HG02798 (cell line): ENCODE measurements around the gene UPB1.
"Not testable (repeated sequence)": the region's sequence is repeated elsewhere in the genome, so short reads cannot be mapped to it uniquely, and the experiment has no call there.

Experiments used
- ATAC-seq: cut with Tn5 transposase; IDR thresholded peaks from one replicate; pipeline ENCODE4 v1.9.1; 2021; ENCODE audit warnings: mild to moderate bottlenecking; ENCODE audit not compliant: unreplicated experiment, poor library complexity

Gene UPB1

GRCh38 chr22:24523873-24524272 is 28.7 kb downstream of the UPB1 start:
- ATAC-seq: no peak

DNA sequence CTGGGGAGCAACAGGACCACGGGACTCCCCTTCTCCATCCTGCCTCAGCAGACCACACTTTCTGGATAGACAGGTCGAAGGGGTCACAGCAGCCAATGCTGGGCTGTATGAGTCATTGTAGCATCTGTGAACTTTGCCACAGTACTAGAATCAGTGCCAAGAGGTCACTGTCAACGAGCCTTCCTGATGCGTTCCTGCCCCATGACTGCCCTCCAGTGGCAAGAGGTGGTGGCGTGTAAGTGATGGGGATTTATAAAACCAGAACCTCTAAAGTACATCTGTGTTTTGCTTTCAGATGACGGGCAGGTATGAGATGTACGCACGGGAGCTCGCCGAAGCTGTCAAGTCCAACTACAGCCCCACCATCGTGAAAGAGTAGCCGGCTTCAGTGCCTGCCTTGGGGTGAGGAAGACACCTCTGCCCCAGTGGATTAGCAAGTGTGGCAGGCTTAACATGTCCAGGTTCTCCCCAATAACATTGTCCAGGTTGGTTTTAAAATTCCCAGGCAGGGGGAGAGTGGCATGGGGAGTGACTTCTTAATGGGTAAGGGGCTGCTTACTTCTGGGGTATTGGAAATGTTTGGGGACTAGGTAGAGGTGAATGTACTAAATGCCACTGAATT is 30.4 kb downstream of the UPB1 start:
- ATAC-seq: no peak

DNA sequence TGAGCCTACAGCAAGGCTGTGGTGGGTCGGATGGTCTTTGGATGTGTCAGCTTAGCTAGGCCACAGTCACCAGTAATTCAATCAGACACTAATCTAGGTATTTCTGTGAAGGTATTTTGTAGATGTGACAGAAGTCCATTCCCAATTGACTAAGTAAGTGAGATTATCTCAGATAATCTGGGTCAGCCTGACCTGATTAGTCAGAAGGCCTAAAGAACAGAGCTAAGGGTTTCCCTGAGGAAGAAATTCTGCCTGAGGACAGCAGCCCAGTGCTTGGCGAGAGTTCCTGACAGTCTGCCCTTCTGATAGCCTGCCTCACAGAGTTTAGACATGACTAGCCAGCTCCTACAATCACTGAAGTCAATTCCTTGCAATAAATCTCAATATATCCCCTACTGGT is 31.1 kb downstream of the UPB1 start:
- no peak for ATAC-seq

- ATAC-seq: no peak
Measured at GRCh38 chr22:24529898-24530297, 34.8 kb downstream of the UPB1 start.

DNA sequence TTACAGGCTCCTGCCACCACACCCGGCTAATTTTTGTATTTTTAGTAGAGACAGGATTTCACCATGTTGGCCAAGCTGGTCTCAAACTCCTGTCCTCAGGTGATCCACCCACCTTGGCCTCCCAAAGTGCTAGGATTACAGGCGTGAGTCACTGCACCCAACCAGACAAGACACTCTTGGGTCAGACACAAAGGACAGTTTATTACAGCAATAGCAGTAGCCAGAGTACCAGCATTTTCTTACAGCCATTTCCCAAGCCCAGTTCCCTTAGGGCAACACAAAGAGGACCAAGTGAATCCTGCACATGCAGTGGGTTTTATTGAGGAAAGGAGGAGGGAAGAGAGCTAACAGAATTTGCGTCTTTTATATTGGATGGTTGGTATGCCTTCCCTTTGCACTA is 35.8 kb downstream of the UPB1 start:
- not testable (repeated sequence) for ATAC-seq

GRCh38 chr22:24532075-24532474 is 36.9 kb downstream of the UPB1 start:
- no peak for ATAC-seq

DNA sequence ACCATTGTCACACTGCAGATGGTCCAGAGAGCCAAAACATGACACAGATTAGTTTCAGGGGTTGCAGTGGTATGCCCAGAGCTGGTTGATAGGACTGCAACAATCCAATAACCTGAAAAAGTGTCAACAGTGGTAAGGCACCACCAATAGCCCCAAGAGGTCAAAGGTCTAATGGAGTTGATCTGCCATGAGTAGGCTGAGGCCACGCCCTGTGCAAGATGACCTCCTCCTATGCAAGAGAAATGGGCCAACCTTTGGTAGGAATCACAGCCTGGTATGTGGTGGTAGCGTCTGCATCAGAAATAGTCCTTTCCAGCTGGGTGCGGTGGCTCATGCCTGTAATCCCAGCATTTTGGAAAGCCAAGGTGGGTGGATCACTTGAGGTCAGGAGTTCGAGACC is 40.2 kb downstream of the UPB1 start:
- no peak for ATAC-seq

DNA sequence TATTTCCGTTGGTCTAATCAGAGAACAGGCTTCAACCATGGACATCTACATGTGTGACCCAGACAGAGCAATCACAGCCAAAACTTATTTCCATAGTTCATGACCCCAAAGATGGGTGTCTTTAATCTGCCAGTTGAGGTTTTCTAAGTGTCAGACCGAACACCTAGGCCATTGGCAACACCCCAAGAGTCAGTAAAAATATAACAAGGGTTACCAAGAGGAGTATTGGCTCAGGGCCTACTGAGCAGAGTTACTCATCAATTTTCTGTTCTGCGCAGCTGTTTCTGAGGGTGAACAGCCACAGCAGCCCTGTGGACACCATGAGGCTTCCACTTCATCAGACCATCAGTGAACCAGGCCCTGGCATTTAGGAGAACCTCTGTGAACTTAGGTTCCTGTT is 41.0 kb downstream of the UPB1 start:
- no peak for ATAC-seq

GRCh38 chr22:24540470-24540869 is 45.3 kb downstream of the UPB1 start:
- ATAC-seq: no peak

DNA sequence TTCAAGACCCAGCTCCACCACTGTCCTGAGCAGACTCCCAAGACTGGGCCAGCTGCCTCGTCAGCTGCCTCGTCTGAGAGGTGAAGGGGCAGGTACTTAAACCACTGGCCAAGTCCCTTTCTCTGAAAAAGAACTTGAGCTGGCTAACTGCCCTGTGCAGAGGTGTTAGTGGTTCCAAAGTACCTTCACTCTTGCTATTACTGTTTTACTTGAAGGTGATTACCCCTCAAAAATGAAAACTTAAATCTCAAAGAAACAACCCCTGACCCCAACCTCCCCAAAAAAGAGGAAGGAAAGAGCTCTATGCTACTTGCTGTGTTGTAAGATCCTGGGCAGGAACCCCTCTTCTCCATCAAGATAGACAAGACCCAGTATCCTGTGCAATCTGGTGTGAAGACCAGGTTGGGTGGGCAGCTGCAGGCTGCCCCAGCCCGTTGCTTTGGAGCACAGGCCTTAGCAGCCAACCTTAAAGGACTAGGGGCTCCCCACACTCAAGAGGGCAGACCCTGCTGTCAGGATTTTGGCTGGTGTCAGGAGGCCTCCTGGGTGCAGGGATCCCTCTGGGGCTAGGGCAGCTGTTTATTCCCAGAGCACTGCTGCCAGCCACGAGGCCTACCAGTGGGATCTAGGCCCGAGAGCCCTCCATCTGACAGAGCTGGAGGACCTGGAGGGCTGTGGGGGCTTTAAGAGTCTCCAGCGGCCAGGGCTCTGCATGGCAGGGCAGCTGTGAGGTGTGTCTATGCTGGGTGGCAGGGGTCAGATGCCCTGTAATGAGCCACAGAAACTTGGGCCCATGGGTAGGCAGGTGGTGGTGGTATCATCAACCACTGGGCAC is 46.8 kb downstream of the UPB1 start:
- no peak for ATAC-seq

- no peak for ATAC-seq
Measured at GRCh38 chr22:24542641-24543040, 47.5 kb downstream of the UPB1 start.

- no peak for ATAC-seq
Measured at GRCh38 chr22:24543185-24543601, 48.1 kb downstream of the UPB1 start.

DNA sequence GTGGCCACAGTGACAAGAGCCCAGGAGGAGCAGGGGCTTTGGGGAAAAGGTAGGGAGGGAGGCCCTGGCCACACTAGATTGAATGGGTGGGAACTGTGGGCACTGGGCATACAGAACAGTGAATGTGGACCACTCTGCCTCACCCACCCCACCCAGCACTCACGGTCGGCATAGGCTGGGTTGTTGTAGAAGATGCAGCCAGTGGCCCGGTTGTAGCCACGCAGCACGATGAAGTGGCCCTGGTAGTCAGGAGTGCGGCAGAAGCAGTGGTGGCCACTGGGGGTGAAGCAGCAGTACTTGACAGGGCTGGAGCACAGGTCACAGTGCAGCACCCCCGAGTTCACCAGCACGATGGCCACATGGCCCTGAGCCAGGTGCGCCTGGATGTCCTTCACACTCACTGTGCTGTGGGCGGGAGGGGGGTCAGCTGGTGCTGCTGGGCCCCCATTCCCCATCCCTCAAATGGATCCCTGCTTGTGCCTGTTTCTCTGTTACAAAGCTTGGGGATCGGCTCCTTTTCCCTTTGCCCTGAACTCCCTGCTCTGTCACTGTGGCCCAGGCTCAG is 48.6 kb downstream of the UPB1 start:
- ATAC-seq: no peak

- ATAC-seq: no peak
Measured at GRCh38 chr22:24548812-24549211, 53.7 kb downstream of the UPB1 start.

DNA sequence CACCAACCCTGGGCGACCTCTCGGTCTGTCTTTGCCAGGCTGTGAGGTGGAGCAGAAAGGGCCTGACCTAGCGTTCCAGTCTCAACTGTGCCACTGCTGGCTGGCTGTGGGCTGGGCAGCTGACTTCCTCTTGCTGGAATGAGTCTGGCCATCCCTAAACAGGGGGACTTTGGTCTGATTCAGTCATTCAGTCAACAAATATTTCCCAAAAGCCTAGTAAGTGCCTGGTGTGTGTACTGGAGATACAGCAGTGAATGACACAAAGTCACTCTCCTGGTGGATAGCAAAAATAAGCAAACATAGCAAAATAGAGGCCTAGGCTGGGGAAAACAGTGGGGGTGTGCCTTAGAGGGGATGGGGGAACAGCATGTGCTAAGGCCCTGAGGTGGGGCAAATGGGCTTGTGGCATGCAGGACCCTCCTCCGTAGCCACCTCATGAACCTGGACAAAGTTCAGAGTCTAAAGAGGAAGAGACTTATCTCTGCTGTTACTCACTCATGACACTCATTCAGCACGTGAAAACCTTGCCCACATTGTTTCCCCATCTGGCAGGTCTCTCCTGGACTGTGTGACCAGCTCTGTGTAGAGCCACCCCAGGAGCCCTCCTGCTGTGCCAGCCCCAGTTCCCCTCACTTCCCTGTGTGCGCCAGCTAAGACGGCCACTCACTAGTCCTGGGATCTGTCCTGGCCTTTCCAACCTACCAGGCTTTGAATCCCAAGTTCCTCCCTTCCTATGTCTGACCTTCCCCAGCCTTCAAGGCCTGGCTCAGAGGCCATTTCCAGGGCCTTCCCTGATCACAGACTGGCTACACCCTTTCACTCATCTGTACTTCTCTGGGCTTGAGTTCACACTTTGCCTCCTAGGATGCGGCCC is 55.1 kb downstream of the UPB1 start:
- ATAC-seq: no peak

DNA sequence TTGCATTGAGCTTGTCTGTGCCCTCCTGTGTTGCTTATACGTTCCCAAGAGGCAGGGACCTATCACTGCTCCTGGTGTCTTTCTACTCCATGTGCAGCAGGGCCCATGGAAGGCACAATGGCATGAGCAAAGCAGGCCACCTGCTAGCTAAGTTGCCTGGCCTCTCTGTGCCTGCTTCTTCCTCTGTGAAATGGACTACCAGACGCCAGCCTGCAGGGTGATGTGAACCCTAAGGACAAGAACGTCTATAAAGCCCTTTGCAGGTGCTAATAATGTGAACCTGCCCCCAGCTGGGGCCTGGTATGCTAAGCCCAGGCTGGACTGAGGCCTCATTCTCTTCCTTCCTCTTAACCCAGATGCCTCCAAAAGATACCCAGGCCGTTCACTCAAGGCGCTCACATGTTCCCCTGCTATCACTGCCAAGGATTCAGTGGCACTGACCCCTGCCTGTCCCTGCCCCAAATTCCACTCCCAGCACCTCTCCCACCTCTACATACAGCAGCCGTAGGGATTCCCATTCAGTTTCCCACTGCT is 55.8 kb downstream of the UPB1 start:
- ATAC-seq: no peak

DNA sequence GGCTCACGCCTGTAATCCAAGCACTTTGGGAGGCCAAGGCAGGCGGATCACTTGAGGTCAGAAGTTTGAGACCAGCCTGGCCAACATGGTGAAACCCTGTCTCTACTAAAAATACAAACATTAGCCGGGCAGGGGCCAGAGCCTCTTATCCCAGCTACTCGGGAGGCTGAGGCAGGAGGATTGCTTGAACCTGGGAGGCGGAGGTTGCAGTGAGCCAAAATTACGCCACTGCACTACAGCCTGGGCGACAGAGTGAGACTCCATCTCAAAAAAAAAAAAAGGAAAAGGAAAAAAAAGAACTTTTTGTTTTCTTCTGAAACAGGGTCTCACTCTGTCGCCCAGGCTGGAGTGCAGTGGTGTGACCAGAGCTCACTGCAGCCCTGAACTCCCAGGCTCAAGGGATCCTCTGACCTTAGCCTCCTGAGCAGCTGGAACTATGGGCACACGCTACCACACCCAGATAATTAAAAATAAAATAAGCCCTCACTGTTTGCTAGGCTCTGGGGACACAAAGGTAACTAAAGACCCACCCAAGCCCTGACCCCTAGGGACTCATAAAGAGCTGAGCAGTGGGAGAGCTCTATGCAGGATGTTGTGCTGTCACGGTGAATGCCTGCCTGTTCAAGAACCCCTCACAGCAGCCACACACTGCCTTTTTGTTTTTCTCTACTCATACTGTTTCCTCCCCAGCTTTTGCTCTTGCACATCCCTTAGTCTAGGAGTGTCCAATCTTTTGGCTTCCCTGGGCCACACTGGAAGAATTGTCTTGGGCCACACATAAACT is 57.6 kb downstream of the UPB1 start:
- not testable (repeated sequence) for ATAC-seq

DNA sequence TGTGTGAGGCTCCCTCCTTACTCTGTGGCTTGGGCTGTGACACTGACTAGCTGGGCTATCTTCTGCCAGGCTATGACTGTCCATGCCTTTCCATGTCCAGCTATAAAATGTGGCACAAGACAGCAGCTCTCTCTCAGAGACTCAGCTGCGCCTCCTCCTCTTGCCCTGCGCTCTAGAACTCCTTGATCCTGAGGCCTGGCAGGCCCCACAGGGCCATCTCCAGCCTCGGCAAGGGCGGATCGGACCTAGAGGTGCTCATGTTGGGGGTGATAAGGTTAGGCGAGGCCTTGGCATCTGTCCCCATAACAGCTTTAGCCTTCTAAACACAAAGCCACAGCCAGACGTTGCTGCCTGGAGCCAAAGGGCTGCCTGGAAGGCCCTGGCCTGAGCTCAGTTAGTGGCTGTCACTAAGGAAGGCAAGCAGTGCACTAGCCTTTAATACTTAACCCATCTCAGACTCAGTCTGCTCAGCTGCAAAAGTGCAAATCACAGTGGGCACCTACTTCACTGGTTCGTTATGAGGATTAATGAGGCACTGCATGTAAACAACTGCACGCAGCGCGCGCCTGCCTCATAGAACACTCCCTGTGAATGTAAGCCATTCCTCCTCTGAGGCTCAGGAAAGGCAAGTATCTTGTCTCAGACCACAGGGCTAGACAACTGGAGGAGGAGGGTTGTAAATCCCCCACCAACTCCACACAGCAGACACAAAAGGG is 58.6 kb downstream of the UPB1 start:
- ATAC-seq: no peak
